Suprapubic skin (tissue), 4 donors: ENCODE data around the gene KIF18B.

Experiments used
- POLR2A ChIP-seq, 2 donors: fragments of 450-650 bp; IDR thresholded peaks; one replicate each; pipeline ENCODE4 v1.6.1; 2017; ENCODE audit warnings: antibody characterized with exemption in 2 of 2, mild to moderate bottlenecking in 2 of 2, moderate library complexity in 2 of 2
- POLR2AphosphoS5 ChIP-seq, 3 donors: sonication (generic); formaldehyde crosslinking; IDR thresholded peaks; one replicate each; pipeline ENCODE4 v1.6.1; 2017; ENCODE audit warnings: antibody characterized with exemption in 3 of 3
- TF ChIP-seq, protein P1 (sequence below), 2 donors: fragments of 200-600 bp in 1 of 2; fragments of 450-650 bp in 1 of 2; sonication (generic) in 1 of 2; IDR thresholded peaks; one replicate each; pipeline ENCODE4 v1.5.1; 2016 to 2019; ENCODE audit warnings: antibody characterized with exemption in 2 of 2, mild to moderate bottlenecking in 1 of 2, moderate library complexity in 1 of 2

DNA sequence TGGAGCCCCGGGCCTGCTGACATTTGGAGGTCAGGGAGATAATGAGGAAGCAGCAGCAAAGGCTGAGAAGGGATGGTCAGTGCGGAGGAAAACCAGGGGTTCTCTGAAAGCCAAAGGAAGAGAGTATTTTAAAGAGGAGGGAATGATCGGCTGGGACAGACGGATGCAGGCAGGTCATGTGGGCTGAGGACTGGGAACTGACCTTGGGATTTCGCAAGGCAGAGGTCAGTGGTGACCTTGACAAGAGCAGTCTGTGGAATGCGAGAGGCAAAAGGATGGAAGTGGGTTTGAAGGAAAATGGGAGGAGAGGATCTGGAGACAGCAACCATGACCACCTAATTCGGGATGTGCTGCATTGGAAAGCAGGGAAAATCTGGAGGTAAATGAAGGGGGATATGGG lies 58.6 kb downstream of the KIF18B start:
- TF ChIP-seq, protein P1, sequence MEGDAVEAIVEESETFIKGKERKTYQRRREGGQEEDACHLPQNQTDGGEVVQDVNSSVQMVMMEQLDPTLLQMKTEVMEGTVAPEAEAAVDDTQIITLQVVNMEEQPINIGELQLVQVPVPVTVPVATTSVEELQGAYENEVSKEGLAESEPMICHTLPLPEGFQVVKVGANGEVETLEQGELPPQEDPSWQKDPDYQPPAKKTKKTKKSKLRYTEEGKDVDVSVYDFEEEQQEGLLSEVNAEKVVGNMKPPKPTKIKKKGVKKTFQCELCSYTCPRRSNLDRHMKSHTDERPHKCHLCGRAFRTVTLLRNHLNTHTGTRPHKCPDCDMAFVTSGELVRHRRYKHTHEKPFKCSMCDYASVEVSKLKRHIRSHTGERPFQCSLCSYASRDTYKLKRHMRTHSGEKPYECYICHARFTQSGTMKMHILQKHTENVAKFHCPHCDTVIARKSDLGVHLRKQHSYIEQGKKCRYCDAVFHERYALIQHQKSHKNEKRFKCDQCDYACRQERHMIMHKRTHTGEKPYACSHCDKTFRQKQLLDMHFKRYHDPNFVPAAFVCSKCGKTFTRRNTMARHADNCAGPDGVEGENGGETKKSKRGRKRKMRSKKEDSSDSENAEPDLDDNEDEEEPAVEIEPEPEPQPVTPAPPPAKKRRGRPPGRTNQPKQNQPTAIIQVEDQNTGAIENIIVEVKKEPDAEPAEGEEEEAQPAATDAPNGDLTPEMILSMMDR (IDR thresholded peaks at IDR 0.05): no peak
- no peak for TF ChIP-seq POLR2AphosphoS5 (IDR thresholded peaks at IDR 0.05)
- TF ChIP-seq POLR2A (IDR thresholded peaks at IDR 0.05): no peak
